DMS53 treated with DMSO at 0.1 percent for 48 hours (cell line): Measurements from ENCODE around the gene ZNF808.
"Not testable (repeated sequence)": the region's sequence is repeated elsewhere in the genome, so short reads cannot be mapped to it uniquely, and the experiment has no call there.

Source experiments
- DNase-seq: peaks from one replicate; lab custom pipeline; 2025; ENCODE audit not compliant: unreplicated experiment; lab: John Stamatoyannopoulos, UW

ZNF808 gene

GRCh38 chr19:52592301-52592700, 64.8 kb downstream of the ZNF808 start:
- no peak for DNase-seq

- not testable (repeated sequence) for DNase-seq
Observed at GRCh38 chr19:52593441-52593840, 66.0 kb downstream of the ZNF808 start.

- no peak for DNase-seq
Observed at GRCh38 chr19:52599241-52599640, 71.8 kb downstream of the ZNF808 start.

GRCh38 chr19:52600639-52601024, 73.2 kb downstream of the ZNF808 start:
- no peak for DNase-seq

- DNase-seq: peak; percentile 71
Observed at GRCh38 chr19:52601025-52601973, 73.8 kb downstream of the ZNF808 start.

- DNase-seq: not testable (repeated sequence)
Observed at GRCh38 chr19:52601974-52602366, 74.5 kb downstream of the ZNF808 start.

- no peak for DNase-seq
Observed at GRCh38 chr19:52602941-52603340, 75.5 kb downstream of the ZNF808 start.

- DNase-seq: no peak
Observed at GRCh38 chr19:52603558-52604207, 76.2 kb downstream of the ZNF808 start.
